Measurements from ENCODE around the gene MACROD2.

MACROD2 gene

DNA sequence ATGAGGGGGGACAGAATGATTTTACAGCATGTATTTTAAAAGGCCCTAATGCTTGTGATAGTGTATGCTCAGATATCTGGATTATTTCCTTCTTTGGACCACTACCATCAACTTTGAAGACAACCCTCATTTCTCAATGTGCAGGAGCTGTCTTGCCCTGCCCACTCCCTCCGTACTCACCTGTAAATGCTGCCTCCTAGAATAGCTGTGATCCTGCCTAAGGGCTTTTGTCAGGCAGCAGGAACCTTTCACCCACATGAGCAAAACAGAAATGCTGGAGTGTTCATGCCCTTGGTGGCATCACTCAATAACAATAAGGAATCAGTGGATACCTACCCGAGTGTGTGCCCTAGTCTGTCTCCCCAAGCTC, 1065.7 kb downstream of the MACROD2 start:
- in situ Hi-C loops (cut with MboI; ENCODE audit: low sequenced_read_pairs): no loop called here

- in situ Hi-C loops (cut with MboI; ENCODE audit: low sequenced_read_pairs): no loop called here
Measured at GRCh38 chr20:15061955-15062354, 1066.6 kb downstream of the MACROD2 start.

DNA sequence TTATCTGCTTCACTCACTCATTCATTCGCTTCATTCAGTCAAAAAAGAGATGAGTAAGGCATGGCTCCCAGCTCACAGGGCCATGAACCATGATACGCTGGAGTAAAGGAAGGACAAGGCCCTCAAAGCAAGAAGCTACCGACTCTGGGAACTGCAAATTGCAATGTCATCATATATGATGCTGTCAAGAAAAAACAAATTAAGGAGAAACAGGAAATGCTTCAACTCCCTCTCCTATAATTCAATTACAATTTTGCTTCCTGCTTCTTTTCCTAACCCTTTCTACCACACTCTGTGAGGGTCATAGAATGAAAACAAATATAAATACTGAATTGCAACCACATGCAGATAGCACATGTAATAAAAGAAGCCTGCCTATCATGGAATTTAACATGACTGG, 1067.8 kb downstream of the MACROD2 start:
- in situ Hi-C loops (cut with MboI; ENCODE audit: low sequenced_read_pairs): no loop called here

DNA sequence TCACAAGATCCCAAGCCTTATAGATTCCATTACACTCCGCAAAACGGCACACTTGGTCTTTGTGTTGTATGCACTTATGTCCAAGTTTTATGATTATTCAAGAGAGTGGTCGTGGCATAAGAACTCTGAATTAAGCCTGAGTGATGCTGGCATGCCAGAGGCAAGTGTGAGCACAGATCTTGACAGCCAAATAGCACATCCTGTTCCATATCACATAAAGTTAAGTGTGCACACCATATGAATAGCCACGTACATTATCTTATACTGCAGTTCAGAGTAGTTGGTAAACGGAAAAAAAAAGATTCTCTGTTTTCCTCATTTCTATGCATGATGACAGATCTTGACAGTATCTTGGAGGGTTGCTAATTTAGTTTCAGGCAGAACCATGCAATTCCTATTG, 1069.4 kb downstream of the MACROD2 start:
- in situ Hi-C loops (cut with MboI; ENCODE audit: low sequenced_read_pairs): no loop called here

- in situ Hi-C loops (cut with MboI; ENCODE audit: low sequenced_read_pairs): no loop called here
Measured at GRCh38 chr20:15065794-15066193, 1070.5 kb downstream of the MACROD2 start.

DNA sequence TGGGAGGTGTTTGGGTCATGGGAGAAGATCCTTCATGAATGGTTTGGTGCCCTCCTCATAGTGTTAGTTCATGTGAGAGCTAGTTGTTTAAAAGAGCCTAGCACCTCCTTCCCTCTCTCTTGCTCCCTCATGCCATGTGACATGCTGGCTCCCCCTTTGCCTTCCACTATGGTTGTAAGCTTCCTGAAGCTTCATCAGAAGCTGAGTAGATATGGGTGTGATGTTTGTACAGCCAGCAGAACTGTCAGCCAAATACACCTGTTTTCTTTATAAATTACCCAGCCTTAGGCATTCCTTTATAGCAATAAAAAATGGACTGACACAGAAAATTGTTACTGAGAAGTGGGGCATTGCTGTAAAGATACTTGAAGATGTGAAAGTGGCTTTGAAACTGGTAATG, 1073.2 kb downstream of the MACROD2 start:
- in situ Hi-C loops (cut with MboI; ENCODE audit: low sequenced_read_pairs): no loop called here

DNA sequence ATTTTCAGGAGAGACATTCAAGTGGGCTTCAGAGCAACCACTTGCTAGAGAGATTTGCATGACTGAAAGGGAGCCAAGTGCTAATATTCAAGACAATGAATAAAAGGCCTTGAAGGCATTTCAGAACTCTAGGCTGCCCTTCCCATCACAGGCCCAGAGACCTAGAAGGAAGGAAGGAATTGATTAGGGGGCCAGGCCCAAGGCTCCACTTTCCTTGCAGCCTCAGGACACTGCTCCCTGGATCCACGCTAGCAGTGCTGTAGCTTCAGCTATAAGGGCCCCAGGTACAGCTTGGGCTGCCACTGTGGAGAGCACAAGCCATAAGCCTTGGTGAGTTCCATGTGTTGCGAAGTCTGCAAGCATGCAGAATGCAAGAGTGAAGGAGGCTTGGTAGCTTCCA, 1074.0 kb downstream of the MACROD2 start:
- in situ Hi-C loops (cut with MboI; ENCODE audit: low sequenced_read_pairs): no loop called here

DNA sequence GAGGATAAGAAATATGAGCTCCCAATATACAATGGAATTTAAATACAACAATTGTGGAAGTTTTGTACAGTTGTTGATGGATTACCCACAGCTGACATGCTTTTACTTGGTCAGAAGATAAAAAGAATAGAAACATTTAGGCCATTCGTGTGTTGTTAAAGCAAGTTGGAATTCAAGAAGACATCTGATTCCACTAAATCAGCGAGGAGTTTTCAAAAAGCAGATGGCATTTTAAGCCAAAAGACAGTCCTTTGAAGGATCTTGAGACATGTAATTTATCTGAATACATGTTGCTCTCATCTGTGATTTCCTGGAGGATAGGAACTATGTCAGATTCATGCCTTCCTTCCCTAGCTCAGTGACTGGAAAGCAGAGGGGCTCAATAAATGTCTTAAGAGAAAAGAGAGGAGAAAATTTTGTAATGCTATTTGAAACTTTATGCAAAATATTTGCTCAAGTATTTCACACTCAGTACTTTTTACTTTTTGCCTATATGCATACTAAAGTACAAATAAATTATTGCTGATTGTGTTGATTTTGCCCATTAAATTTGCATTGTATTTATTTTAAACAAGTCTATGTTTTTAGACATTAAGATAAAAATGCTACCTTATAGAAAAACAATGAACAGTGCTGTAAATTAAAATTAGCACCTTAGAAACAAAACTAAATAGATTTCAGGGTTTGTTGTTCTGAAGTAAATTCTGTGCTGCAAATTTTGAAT, 1075.9 kb downstream of the MACROD2 start:
- in situ Hi-C loops (cut with MboI; ENCODE audit: low sequenced_read_pairs): no loop called here

DNA sequence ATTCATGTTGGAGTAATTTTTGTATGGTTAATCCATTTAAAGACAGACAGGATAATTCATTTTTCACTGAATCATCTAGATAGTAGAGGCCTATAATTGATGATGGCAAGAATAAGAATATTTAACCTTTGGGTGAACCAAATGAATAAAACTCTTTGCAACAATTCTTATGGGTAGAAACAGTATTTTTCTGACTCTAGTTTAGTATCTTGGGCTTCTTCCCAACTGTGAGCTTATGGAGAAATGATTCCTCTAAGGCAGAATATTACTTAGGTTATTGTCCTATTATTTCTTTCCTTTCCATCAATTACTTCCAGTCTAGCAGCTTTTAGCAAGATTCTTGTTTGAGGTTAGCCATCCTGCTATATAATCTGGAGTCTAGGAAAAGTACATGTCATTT, 1077.0 kb downstream of the MACROD2 start:
- in situ Hi-C loops (cut with MboI; ENCODE audit: low sequenced_read_pairs): no loop called here

GRCh38 chr20:15075586-15075985, 1080.3 kb downstream of the MACROD2 start:
- in situ Hi-C loops (cut with MboI; ENCODE audit: low sequenced_read_pairs): no loop called here

GRCh38 chr20:15076785-15077184, 1081.5 kb downstream of the MACROD2 start:
- in situ Hi-C loops (cut with MboI; ENCODE audit: low sequenced_read_pairs): no loop called here

DNA sequence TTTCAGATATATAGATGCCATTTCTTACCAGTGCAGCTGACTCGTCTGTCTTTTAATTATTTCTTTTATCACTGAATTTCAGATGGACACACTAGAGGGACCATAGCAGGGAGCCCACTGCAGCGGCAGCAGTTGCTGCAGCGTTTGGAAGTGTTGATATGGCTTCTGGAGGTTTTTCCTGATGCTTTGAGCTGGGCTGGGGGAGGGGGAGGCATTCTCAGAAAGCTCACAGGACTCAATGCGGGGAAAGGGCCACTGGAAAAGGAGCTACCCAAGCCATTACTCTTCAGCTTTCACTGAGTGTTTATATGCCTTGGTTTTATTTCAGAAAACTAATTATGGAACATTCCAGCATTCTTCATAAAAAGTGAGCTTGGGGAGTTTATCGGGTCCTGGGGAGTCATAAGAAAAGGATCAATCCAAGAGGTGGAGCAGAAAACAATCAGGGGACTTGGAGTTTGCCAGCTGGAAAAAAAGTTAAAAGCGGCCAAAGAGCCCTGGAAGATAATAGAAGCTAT, 1082.5 kb downstream of the MACROD2 start:
- in situ Hi-C loops (cut with MboI; ENCODE audit: low sequenced_read_pairs): no loop called here

GRCh38 chr20:15079594-15080340, 1084.5 kb downstream of the MACROD2 start:
- in situ Hi-C loops (cut with MboI; ENCODE audit: low sequenced_read_pairs): no loop called here

GRCh38 chr20:15081261-15081660, 1085.9 kb downstream of the MACROD2 start:
- in situ Hi-C loops (cut with MboI; ENCODE audit: low sequenced_read_pairs): no loop called here

DNA sequence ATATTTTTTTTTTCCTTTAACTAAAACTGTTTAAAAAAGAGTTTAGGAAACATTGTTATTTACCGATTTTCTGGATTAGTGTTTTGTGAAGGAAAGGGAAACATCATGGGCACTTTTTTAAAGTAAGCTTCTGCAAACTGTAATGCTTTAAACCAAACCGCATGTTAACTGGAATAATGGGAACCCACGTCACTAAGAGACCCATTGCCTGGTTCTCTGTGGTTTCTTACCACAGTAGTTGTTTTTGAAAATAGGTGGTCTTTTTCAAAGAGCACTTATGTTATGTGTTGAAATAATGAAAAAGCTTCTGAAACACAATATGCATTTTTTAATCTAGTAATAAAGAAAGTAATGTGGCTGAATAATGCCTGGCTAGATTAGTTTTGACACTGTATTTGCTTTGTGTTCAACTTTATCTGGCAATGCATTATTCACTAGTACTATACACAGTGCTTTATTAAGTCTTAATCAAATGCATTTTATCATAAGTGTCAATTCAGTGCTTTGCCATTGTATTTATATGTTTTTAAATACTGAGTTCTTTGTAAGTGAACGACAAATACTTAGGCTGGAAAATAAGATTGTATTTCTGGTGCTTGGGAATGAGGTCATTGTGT, 1096.2 kb downstream of the MACROD2 start:
- in situ Hi-C loops (cut with MboI; ENCODE audit: low sequenced_read_pairs): no loop called here

- in situ Hi-C loops (cut with MboI; ENCODE audit: low sequenced_read_pairs): no loop called here
Measured at GRCh38 chr20:15098351-15098750, 1103.0 kb downstream of the MACROD2 start.

- in situ Hi-C loops (cut with MboI; ENCODE audit: low sequenced_read_pairs): no loop called here
Measured at GRCh38 chr20:15099130-15099529, 1103.8 kb downstream of the MACROD2 start.

- in situ Hi-C loops (cut with MboI; ENCODE audit: low sequenced_read_pairs): no loop called here
Measured at GRCh38 chr20:15100506-15101160, 1105.3 kb downstream of the MACROD2 start.

DNA sequence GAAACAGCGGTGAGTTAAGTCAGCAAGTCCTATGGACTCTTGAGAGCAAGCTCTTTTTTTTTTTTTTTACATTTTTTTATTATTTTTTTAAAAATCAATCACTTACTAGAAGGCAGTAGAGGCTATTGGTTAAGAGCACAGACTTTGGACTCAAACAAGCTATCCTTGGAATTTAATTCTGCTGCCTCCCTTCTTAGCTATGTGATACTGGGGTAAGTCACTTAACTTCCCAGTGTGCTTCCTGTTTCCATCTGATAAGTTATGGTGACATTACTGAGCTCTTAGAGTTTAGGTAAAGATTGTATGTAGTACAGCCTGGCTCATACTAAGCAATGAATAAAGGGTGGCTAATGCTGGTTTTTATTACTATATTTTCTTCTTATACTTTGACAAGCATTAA, 1112.6 kb downstream of the MACROD2 start:
- in situ Hi-C loops (cut with MboI; ENCODE audit: low sequenced_read_pairs): no loop called here

DNA sequence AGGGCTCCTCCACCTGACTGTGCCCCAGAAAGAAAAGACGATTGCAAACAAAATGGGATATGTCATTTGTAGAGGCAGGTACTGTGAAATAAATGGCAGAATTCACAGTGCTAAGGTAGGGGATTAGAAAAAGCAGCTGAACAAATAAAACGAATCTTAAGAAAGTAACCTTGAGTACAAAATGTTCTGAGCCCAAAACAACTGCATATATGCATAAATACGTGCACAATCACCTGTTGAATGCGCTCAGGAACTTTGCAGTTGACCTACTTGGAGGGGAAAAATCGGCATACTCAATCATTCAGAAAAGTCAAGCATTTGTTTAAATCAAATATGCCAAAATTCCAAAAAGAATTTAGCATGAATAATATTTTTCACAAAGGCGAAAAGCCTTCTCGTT, 1114.2 kb downstream of the MACROD2 start:
- in situ Hi-C loops (cut with MboI; ENCODE audit: low sequenced_read_pairs): no loop called here

DNA sequence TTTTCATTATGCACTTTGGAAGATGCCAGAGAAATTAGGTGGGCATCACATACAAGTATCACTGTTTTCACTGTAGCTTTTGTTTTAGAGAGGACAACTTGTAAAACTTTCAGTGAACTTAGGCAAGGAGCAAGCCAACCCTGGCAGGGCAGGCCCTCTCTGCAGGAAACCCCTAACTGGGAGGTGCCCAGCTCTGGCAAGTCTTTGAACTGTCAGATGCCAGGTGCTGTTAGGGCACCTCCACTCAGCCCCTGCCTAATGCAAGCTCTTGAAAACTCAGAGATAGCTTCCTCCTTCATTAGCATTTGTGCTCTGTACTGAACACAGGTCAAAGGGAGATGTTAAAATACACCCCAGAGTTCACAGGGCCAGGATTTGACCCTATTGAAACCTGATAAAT, 1116.3 kb downstream of the MACROD2 start:
- in situ Hi-C loops (cut with MboI; ENCODE audit: low sequenced_read_pairs): no loop called here

Data from HL-60/S4 (cell line).